HG02970 (cell line): ENCODE results near the gene KRT83.
"Not testable (repeated sequence)": the region's sequence is repeated elsewhere in the genome, so short reads cannot be mapped to it uniquely, and the experiment has no call there.

Experiments used
- ATAC-seq: cut with Tn5 transposase; IDR thresholded peaks from one replicate; pipeline ENCODE4 v1.9.1; 2021; ENCODE audit warnings: mild to moderate bottlenecking, moderate library complexity, moderate number of reproducible peaks; ENCODE audit not compliant: unreplicated experiment, low FRiP score

Gene KRT83

DNA sequence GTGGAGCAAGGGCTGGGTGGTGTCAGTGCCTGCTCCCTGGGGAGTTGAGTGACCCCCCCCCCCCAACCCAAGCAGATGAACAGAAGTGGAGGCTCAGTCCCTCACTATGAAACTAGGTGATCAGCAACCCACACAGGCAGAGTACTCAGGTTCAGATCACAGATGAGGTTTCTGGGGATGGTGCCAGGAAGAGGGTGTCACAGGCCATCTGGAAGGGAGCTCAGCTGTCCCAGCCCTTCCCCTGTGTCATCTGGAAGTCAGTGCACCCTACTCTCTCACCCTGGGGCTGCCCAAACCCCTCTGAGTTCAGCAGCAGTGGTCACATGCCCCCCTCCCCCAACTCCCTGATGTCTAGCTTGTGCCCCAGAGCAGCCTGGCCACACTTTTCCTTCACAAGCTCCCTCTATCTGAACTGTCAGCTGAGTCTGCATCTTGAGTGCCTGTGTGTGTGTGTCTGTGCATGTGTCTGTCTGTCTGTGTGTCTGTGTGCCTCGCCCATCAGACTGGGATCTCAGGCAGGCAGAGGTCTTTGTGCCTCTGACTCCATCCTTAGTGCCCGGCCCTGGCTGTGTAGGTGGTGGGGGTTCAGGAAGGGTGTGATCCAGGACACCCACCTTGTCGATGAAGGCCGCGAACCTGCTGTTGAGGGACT lies 30.6 kb downstream of the KRT83 start:
- ATAC-seq: not testable (repeated sequence)

GRCh38 chr12:52287816-52288805 lies 33.1 kb downstream of the KRT83 start:
- not testable (repeated sequence) for ATAC-seq

GRCh38 chr12:52286857-52287785 lies 34.1 kb downstream of the KRT83 start:
- not testable (repeated sequence) for ATAC-seq

DNA sequence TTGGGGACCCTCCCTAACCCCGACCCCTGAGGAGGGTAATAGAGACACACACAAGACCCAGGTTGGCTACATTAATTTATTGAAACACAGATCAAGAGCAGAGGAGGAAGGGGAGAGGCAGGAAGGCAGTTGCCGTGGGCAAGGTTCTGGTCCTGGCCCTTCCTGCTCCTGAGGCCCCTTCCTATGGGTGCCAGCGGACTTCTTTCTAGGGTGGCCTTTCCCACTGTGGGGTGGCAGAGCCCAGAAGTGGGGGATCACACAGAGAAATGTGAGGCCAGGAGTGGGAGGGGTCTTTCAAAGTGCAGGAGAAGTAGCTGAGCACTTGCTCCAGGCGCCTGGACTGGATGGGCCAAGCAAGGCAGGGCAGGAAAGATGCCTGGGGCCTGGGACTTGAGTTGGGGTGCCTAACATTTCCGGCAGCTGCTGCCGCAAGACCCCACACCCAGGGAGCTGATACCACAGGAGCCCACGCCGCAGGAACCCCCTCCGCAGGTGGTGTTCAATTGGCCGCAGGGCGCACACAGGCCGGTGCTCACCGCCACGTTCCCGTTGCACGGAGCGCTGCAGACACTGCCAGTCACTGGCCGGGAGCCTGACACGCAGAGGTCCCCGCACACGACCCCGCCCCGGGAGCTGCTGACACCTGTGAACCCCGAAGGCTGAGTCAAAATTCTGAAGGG lies 35.2 kb downstream of the KRT83 start:
- no peak for ATAC-seq

DNA sequence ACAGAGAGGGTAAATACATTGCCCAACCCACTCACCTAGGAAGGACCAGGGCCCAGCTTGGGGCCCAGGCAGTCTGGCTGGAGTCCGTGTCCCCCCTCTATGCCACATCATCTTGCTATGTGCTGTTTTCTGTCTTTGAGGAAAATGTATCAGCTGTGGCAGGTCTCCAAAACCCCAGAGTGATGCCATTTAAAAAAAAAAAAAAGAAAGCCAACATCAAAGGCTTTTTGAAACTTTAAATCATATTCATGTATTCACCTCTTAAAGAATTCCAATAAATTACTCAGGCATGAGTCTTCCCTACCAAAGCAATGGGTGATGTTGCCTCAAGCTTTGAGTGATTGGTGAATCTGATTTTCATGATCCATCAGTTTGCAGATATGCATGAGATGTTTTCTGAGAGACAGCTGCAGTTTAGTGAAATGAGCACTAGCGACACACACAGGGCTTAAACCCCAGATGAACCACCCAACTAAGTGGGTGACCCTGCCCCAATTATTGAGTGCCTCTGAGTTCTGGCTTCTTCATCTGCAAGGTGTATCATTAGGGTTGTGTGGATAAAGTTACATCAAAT lies 35.9 kb downstream of the KRT83 start:
- ATAC-seq: no peak

DNA sequence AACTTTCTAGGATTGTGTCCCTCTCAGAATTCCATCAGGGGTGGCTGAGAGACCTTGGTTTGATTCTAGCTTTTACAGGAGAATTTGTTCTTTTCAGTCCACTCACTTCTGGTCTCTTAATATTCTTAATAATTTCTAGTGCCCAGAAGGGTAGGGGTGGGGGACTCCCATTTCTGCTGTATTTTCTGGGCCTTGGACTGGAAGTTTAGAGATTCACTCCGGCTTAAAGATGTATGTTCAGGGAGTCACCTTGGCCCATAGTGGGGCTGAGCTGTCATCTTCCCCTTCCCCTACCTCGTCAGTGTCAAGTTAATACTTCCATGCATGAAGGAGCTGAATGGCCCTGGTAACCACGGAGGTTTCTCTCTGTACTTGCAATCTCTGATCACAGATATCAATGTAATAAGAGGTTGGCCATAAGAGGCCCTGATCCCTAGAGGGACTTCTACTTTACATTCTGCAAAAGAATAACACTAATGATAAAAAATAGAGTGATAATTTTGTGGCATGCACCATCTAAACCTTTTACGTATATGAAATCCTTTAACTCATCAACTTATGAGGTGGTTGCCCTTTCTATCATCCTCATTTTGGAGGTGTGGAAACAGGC lies 36.5 kb downstream of the KRT83 start:
- ATAC-seq: no peak

GRCh38 chr12:52280796-52281560 lies 40.2 kb downstream of the KRT83 start:
- no peak for ATAC-seq

GRCh38 chr12:52280319-52280795 lies 40.8 kb downstream of the KRT83 start:
- ATAC-seq: no peak

DNA sequence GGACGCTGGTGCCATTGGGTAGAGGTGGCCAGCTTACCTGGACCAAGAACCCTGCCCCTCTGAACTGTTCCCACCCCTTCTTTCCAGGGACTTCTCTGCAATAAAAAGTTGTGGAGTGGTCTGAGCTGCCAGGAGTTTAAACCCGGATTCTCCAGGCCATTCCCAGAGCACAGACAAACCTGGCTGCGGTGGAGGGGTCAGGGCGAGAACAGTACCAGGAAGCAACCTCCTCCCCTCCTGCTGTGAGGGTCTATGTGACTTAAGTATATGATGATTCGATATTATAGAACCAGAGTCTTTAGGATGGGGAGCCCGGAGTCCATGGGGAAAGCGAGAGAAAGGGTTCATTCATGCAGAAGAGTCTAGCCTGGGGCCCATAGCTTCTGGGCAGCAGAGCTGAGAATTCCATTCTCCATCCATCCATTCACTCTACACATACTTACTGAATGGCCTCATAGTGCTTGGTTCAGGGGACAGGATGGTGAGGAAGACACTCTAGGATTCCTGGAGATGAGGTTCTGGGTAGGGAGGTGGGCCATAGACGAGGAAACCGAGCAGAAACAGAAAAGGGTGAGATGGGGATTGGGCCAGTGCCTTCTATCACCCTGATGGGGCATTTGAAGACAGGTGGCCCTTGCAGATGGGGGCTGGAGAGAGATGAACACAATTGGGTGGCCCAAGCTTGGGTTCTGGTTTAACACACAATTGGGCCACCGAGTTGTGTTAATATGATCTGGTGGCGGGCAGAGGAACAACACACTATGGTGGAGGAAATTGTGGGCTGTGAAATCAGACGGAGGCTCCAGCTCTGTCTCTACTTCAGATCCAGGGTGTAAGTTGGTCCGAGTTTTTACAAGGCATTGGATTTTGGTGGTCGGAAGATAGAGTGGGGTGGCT lies 41.5 kb downstream of the KRT83 start:
- ATAC-seq: no peak

GRCh38 chr12:52278575-52279421 lies 42.4 kb downstream of the KRT83 start:
- ATAC-seq: peak; percentile 78

DNA sequence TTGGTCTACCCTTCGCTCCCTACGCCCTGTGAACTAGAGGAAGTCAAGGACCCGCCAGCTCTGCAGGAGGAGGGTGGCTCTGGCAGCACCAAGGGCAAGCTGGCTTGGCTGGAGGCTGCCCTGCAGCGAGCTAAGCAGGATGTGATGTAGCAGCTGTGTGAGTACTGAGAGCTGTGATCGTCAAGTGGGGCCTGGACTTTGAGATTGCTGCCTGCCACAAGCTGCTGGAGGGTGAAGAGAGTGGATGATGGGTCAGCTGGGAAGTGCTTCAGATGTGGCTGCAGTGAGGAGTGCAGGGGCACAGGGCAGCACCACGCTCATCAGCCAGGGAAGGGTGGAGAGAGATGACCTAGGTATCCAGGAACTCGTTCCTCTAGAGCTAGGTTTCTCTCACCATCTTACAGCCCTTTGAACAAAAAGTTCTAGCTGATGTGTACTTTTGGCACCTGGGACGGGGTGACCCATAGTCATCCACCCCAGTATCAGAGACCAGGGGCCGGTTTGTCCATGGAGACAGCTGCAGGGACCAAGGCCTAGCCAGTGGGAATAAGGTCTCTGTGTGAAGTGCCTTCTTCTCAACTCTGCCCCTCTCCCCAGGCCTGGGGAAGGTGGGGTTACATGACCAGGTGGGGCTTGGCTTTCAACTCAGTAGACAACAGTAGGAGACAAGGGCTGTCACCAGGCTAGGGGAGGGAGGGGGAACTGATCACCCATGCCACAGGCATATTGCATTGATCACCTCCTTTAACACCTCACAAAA lies 43.5 kb downstream of the KRT83 start:
- ATAC-seq: no peak

DNA sequence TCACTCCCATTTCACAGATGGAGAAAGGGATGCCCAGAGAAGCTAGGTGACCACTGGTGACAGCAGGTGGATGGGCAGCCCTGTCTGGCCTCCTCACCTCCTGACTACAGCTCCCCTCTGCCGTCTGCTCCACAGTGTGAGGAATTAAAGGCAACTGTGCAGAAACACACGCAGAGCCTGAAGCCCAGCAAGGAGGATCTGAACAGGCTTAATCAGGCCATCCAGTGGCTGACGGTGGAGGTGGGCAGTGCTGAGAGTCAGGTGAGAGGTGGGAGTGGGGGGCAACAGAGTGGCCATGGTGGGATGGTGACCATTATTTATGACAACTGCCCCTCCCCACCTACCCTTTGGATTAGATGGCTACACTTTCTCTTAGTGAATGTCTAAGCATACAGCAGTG lies 45.5 kb downstream of the KRT83 start:
- ATAC-seq: no peak

- ATAC-seq: no peak
These were observed 46.6 kb downstream of the KRT83 start, which contains the start of gene KRT86 for GRCh38 chr12:52274521-52275120. KRT86 (plus strand) TSS chr12:52274645; CDS start chr12:52301917, 27,272 bp downstream.

- ATAC-seq: no peak
These were observed 50.0 kb downstream of the KRT83 start for GRCh38 chr12:52271158-52271557.

GRCh38 chr12:52270541-52271070 lies 50.6 kb downstream of the KRT83 start:
- no peak for ATAC-seq
